ENCODE results near the gene GUK1. TPM values are rescaled to one million over a fixed set of nuclear protein-coding genes. Genes with fewer than 3 reads are reported as not detected.

Gene GUK1
- total RNA-seq, 2 experiments from 2014 or later = 375 to 376 TPM

DNA sequence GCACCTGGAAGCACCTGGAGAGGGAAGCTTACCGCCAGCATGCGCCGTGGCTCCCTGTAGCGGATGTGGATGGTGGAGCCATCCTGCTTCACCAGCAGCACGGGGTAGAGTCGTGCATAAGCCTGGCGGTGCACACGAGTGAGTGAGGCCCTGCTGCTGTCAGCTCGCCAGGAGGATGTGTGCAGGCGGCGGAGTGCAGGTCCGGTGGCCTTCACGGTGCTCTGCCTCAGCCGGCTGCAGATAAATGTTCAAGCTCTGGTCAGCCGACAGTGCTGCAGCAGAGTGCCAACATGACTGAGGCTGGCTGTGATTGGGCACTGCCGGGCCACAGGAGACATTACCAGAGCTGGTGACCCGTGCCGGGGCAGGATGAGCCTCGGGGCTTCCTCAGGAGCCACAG, 32.4 kb upstream of the GUK1 start:
- TF ChIP-seq, protein P1, sequence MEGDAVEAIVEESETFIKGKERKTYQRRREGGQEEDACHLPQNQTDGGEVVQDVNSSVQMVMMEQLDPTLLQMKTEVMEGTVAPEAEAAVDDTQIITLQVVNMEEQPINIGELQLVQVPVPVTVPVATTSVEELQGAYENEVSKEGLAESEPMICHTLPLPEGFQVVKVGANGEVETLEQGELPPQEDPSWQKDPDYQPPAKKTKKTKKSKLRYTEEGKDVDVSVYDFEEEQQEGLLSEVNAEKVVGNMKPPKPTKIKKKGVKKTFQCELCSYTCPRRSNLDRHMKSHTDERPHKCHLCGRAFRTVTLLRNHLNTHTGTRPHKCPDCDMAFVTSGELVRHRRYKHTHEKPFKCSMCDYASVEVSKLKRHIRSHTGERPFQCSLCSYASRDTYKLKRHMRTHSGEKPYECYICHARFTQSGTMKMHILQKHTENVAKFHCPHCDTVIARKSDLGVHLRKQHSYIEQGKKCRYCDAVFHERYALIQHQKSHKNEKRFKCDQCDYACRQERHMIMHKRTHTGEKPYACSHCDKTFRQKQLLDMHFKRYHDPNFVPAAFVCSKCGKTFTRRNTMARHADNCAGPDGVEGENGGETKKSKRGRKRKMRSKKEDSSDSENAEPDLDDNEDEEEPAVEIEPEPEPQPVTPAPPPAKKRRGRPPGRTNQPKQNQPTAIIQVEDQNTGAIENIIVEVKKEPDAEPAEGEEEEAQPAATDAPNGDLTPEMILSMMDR (IDR thresholded peaks at IDR 0.05) = no peak
- CTCF ChIA-PET = no interaction called here
- intact Hi-C loops (cut with micrococcal nuclease) = no loop called here
- Mint-ChIP-seq H3K4me3 (peak overlapping the region; percentile 83), H3K36me3 (ENCODE audit: low read depth) (peaks cover 11% of the 10 kb centered on the region), H3K27ac (peak overlapping the region; percentile 90), H3K4me1 (ENCODE audit: low read depth) (peaks cover 37% of the 10 kb centered on the region), H3K9me3 (no peaks in the 10 kb centered on the region), H3K27me3 (no peaks in the 10 kb centered on the region)
- ATAC-seq (no peak), DNase-seq (no peak)
- POLR2A ChIA-PET = interaction anchor here (0.6 to 4.2 kb wide), 3 partner anchors 17 to 164 kb away, joined by 3 to 21 read pairs (median 8); partner anchors contain the start of gene ARF1

DNA sequence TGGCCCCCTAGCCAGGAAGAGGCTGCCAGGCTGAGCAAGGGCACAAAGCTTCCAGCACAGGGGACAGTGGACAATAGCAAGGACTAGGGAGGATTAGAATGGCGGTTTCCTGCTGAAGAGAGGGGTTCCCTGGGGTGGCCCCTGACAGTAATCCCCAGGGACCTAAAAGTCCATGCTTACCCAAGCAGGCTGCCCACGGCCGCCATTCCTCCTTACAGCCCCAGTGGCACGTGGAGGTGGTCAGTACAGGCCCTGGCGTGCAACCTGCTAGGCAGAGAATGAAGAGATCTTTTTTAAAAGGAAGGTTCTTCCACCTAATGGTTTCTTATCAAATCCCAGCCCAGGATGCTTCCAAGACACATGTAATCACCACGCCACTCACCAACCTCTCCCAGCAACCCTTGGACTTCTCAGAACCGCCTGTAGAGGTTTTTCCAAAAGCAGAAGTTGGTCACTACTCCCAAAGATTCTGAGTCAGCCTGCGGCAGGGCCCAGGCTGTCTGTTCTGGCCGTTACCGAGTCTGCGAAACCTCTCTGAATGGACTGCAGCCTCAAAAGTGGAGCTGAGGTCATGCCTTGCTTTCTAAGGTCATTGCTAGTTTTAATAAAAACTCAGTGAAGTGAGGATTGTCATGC, 31.9 kb upstream of the GUK1 start:
- no peak for ATAC-seq
- intact Hi-C loops (cut with micrococcal nuclease) = no loop called here
- Mint-ChIP-seq H3K9me3 (no peaks in the 10 kb centered on the region), H3K36me3 (ENCODE audit: low read depth) (peaks cover 9% of the 10 kb centered on the region), H3K4me3 (peak overlapping the region; percentile 83), H3K4me1 (ENCODE audit: low read depth) (peaks cover 37% of the 10 kb centered on the region), H3K27me3 (no peaks in the 10 kb centered on the region), H3K27ac (peak overlapping the region; percentile 90)
- no peak for DNase-seq
- CTCF ChIA-PET = interaction anchor here (3.1 kb wide), 1 partner anchor 23 kb away, joined by 15 read pairs; no protein-coding TSS in a partner anchor
- POLR2A ChIA-PET = interaction anchor here (0.5 to 4.2 kb wide), 10 partner anchors 11 to 350 kb away, joined by 3 to 21 read pairs (median 3); partner anchors contain the start of gene ARF1
- TF ChIP-seq, protein P1 (IDR thresholded peaks at IDR 0.05) = no peak

DNA sequence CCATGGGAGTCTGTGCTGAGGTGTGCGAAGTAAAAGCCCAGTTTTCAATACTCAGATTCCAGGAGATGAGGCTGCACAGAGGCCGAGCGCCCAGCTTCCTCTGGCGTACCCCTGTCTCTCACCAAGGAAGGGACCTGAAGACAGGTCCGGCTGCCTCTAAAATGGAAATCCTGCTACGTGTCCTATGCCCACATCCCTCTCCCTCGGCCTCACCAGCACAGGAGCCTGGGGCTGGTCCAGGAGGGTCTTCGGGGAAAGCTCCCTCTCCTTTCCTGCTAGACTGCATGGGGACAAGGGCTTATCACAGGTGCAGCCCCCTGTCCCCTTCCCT, 31.4 kb upstream of the GUK1 start:
- intact Hi-C loops (cut with micrococcal nuclease) = loop anchor here (1.0 kb wide), 1 partner anchor 58 kb away; no protein-coding TSS in a partner anchor
- TF ChIP-seq, protein P1 (IDR thresholded peaks at IDR 0.05) = no peak
- CTCF ChIA-PET = interaction anchor here (3.1 kb wide), 1 partner anchor 22 kb away, joined by 15 read pairs; no protein-coding TSS in a partner anchor
- Mint-ChIP-seq H3K4me3 (peak overlapping the region; percentile 83), H3K27me3 (no peaks in the 10 kb centered on the region), H3K9me3 (no peaks in the 10 kb centered on the region), H3K27ac (peak overlapping the region; percentile 90), H3K4me1 (ENCODE audit: low read depth) (peaks cover 36% of the 10 kb centered on the region), H3K36me3 (ENCODE audit: low read depth) (peaks cover 7% of the 10 kb centered on the region)
- ATAC-seq (no peak), DNase-seq (no peak)
- POLR2A ChIA-PET = interaction anchor here (0.5 to 4.2 kb wide), 10 partner anchors 11 to 349 kb away, joined by 3 to 21 read pairs (median 3); partner anchors contain the start of genes ARF1 and IBA57

DNA sequence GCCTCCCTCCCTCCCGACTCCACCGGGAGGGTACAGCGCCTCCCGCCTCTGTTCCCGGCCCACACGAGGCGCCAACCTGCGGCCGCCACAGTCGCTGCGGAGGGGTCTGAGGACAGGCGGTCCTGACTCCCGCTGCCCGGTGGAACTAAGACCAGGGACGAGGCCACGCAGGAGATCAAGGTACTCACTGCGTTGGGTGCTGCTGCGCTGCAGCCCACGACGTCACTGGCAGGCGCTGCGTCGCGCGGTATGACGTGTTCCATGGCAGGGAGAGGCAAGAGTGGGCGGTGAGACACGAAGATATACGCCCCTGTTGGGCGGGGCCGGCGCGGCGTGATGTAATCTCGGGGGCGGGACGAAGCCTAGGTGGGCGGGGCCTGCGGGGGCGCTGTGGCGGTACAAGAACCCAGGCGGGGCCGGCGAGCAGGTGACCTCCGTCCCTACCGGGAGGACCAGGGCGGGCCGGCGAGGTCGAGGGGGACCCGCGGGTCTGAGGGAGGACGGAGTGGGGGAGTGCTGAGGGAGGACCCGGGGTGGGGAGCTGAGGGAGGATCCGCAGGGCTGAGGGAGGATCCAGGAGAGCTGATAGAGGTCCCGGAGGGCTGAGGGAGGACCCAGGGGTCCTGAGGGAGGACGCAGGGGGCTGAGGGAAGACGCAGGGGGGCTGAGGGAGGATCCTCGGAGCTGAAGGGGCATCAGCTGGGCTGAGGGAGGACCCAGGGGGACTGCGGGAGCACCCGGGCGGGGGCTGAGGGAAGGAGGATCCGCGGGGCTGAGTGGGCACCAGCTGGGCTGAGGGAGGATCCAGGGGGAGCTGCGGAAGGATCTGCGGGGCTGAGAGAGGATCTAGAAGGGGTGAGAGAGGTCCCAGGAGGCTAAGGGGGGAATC, 30.8 kb upstream of the GUK1 start, which contains the start of gene MRPL55:
Gene MRPL55 (minus strand): TSS at position 227 of the 889 bp plus-strand sequence. CDS start 1,039 bp downstream, outside the sequence.
- peak within 1 kb of the TSS; percentile 90 for H3K27ac Mint-ChIP-seq
- H3K27me3 Mint-ChIP-seq = no peaks in the 10 kb centered on the region
- H3K9me3 Mint-ChIP-seq = no peaks in the 10 kb centered on the region
- intact Hi-C loops (cut with micrococcal nuclease) = loop anchor here (1.0 kb wide), 1 partner anchor 57 kb away; no protein-coding TSS in a partner anchor
- H3K36me3 Mint-ChIP-seq (ENCODE audit: low read depth) = peaks cover 7% of the 10 kb centered on the region
- ChIA-PET POLR2A (interaction anchor here (0.6 to 4.2 kb wide), 15 partner anchors 10 to 348 kb away, joined by 3 to 21 read pairs (median 4); partner anchors contain the start of genes ARF1 and IBA57), CTCF (interaction anchor here (3.1 kb wide), 1 partner anchor 22 kb away, joined by 15 read pairs; no protein-coding TSS in a partner anchor)
- peak within 1 kb of the TSS; percentile 83 for H3K4me3 Mint-ChIP-seq
- H3K4me1 Mint-ChIP-seq (ENCODE audit: low read depth) = peaks cover 31% of the 10 kb centered on the region
- ATAC-seq = peak; percentile 93
- TF ChIP-seq, protein P1 (IDR thresholded peaks at IDR 0.05) = no peak
- DNase-seq = peak; percentile 99
